ENCODE results near the gene PIWIL4.

- no peak for TF ChIP-seq CTCF (conservative IDR thresholded peaks at IDR 0.05; ENCODE audit: low read length)
- no peak for TF ChIP-seq EZH2phosphoT487 (IDR thresholded peaks at IDR 0.05; ENCODE audit: borderline replicate concordance, low read depth, low read length)
These were observed 95.8 kb downstream of the PIWIL4 start for GRCh38 chr11:94662846-94663390.
